Ovary (tissue), 3 donors: ENCODE results near the gene FBLN2.

Experiments
- CTCF ChIP-seq, 3 donors: fragments of 450-650 bp in 2 of 3; fragments of 200-600 bp in 1 of 3; IDR thresholded peaks; one replicate each; pipeline versions ENCODE4 v1.5.1 to v1.8.0; 2016 to 2022; ENCODE audit warnings: antibody characterized with exemption in 3 of 3, mild to moderate bottlenecking in 1 of 3
- EP300 ChIP-seq: sonication (generic); formaldehyde crosslinking; IDR thresholded peaks from one replicate; pipeline ENCODE4 v1.6.1; 2017; ENCODE audit warnings: antibody characterized with exemption
- POLR2A ChIP-seq: fragments of 450-650 bp; IDR thresholded peaks from one replicate; pipeline ENCODE4 v1.6.1; 2017; ENCODE audit warnings: antibody characterized with exemption, mild to moderate bottlenecking, moderate library complexity
- donor health status: DM: no; HTN: no; CAD: no.

- TF ChIP-seq CTCF (IDR thresholded peaks at IDR 0.05): no peak
- no peak for TF ChIP-seq POLR2A
- no peak for TF ChIP-seq EP300
Observed at GRCh38 chr3:13617981-13618380, 69.1 kb downstream of the FBLN2 start.
